Activated naive CD8-positive, alpha-beta T cell treated with anti-CD3 and anti-CD28 coated beads, Interleukin-2, amount 10 ng/mL, durations not matched to agents 7 days and 5 days (primary cell): ENCODE data around the gene ERVW-1. TPM values are rescaled to one million over a fixed set of nuclear protein-coding genes. Genes with fewer than 3 reads are reported as not detected.
A peak's percentile ranks its signal among the peaks of the same experiment; 100 is the strongest.
"Not testable (repeated sequence)": the region's sequence is repeated elsewhere in the genome, so short reads cannot be mapped to it uniquely, and the experiment has no call there.

Source experiments
- ATAC-seq: fragments of 150-1000 bp; cut with Tn5 transposase; one replicate; pipeline ENCODE4 v1.10.0; 2021; ENCODE audit warnings: low read depth, moderate library complexity
- POLR2A ChIA-PET: fragments of 350-600 bp; sonication (Branson Sonifier 250); formaldehyde crosslinking; loops from one replicate; lab custom pipeline; 2021; ENCODE audit warnings: antibody characterized with exemption; lab: Charles Lee
- DNase-seq: peaks from one replicate; pipeline ENCODE4 v3.0.0; 2021
- H3K27ac Mint-ChIP-seq: one replicate; pipeline ENCODE4 v1.8.0; 2022; ENCODE audit warnings: mild to moderate bottlenecking, mixed read lengths
- H3K27me3 Mint-ChIP-seq: one replicate; pipeline ENCODE4 v1.8.0; 2022; ENCODE audit warnings: mild to moderate bottlenecking, moderate library complexity, mixed read lengths
- H3K36me3 Mint-ChIP-seq: one replicate; pipeline ENCODE4 v1.8.0; 2021; ENCODE audit warnings: mild to moderate bottlenecking, mixed read lengths
- H3K4me1 Mint-ChIP-seq: one replicate; pipeline ENCODE4 v1.8.0; 2021; ENCODE audit warnings: mixed read lengths
- H3K4me3 Mint-ChIP-seq: one replicate; pipeline ENCODE4 v1.8.0; 2022; ENCODE audit warnings: mild to moderate bottlenecking, moderate library complexity, mixed read lengths
- H3K9me3 Mint-ChIP-seq: one replicate; pipeline ENCODE4 v1.8.0; 2021; ENCODE audit warnings: mixed read lengths
- total RNA-seq, 2 experiments: library from RNA; stranded (reverse); gene quantifications; one replicate each; pipeline ENCODE4 v1.2.3, GENCODE V29; 2021

ERVW-1 gene
- total RNA-seq, 2 experiments from 2014 or later = not detected

- ATAC-seq = peak; percentile 61
- H3K27me3 Mint-ChIP-seq = no peaks in the 10 kb centered on the region
- no peak overlapping the region for H3K27ac Mint-ChIP-seq
- H3K4me3 Mint-ChIP-seq = no peak overlapping the region
- H3K9me3 Mint-ChIP-seq = no peaks in the 10 kb centered on the region
- POLR2A ChIA-PET = interaction anchor here (1.5 kb wide), 1 partner anchor 13 kb away, joined by 5 read pairs; no protein-coding TSS in a partner anchor
- DNase-seq = no peak
- H3K36me3 Mint-ChIP-seq = peaks cover 2% of the 10 kb centered on the region
- H3K4me1 Mint-ChIP-seq = peaks cover 2% of the 10 kb centered on the region
Measured at GRCh38 chr7:92461027-92462003, 16.4 kb downstream of the ERVW-1 start.

- H3K27me3 Mint-ChIP-seq = no peaks in the 10 kb centered on the region
- peaks cover 2% of the 10 kb centered on the region for H3K4me1 Mint-ChIP-seq
- POLR2A ChIA-PET = interaction anchor here (1.5 kb wide), 1 partner anchor 12 kb away, joined by 5 read pairs; no protein-coding TSS in a partner anchor
- no peak for ATAC-seq
- H3K9me3 Mint-ChIP-seq = no peaks in the 10 kb centered on the region
- H3K27ac Mint-ChIP-seq = no peak overlapping the region
- no peak for DNase-seq
- H3K4me3 Mint-ChIP-seq = no peak overlapping the region
- peaks cover 5% of the 10 kb centered on the region for H3K36me3 Mint-ChIP-seq
Measured at GRCh38 chr7:92460510-92460909, 17.2 kb downstream of the ERVW-1 start.

GRCh38 chr7:92460109-92460508 lies 17.6 kb downstream of the ERVW-1 start:
- H3K9me3 Mint-ChIP-seq = no peaks in the 10 kb centered on the region
- ATAC-seq (no peak), DNase-seq (no peak)
- POLR2A ChIA-PET = no interaction called here
- peaks cover 5% of the 10 kb centered on the region for H3K36me3 Mint-ChIP-seq
- H3K27me3 Mint-ChIP-seq = no peaks in the 10 kb centered on the region
- H3K4me1 Mint-ChIP-seq = peaks cover 2% of the 10 kb centered on the region
- H3K27ac Mint-ChIP-seq = no peak overlapping the region
- no peak overlapping the region for H3K4me3 Mint-ChIP-seq

- H3K4me1 Mint-ChIP-seq = peaks cover 1% of the 10 kb centered on the region
- H3K4me3 Mint-ChIP-seq = no peak overlapping the region
- peaks cover 9% of the 10 kb centered on the region for H3K36me3 Mint-ChIP-seq
- no peaks in the 10 kb centered on the region for H3K9me3 Mint-ChIP-seq
- H3K27me3 Mint-ChIP-seq = no peaks in the 10 kb centered on the region
- no peak for DNase-seq
- H3K27ac Mint-ChIP-seq = no peak overlapping the region
- no peak for ATAC-seq
- POLR2A ChIA-PET = no interaction called here
Measured at GRCh38 chr7:92456236-92456635, 21.5 kb downstream of the ERVW-1 start.

- DNase-seq (no peak), ATAC-seq (no peak)
- Mint-ChIP-seq H3K27ac (no peak overlapping the region), H3K9me3 (no peaks in the 10 kb centered on the region), H3K4me1 (peaks cover 9% of the 10 kb centered on the region), H3K36me3 (peaks cover 15% of the 10 kb centered on the region), H3K4me3 (no peak overlapping the region), H3K27me3 (no peaks in the 10 kb centered on the region)
- POLR2A ChIA-PET = no interaction called here
Measured at GRCh38 chr7:92451645-92452044, 26.1 kb downstream of the ERVW-1 start.

- Mint-ChIP-seq H3K27ac (peak overlapping the region; percentile 92), H3K36me3 (peaks cover 7% of the 10 kb centered on the region), H3K9me3 (no peaks in the 10 kb centered on the region), H3K4me3 (peak overlapping the region; percentile 89), H3K27me3 (no peaks in the 10 kb centered on the region), H3K4me1 (peaks cover 10% of the 10 kb centered on the region)
- POLR2A ChIA-PET = interaction anchor here (0.7 to 3.0 kb wide), 14 partner anchors 13 to 784 kb away, joined by 3 to 29 read pairs (median 6); partner anchors contain the start of genes AKAP9, ANKIB1, CYP51A1 and KRIT1
- ATAC-seq (peak; percentile 45), DNase-seq (peak; percentile 51)
Measured at GRCh38 chr7:92448205-92448747, 29.5 kb downstream of the ERVW-1 start.

GRCh38 chr7:92447345-92448204 lies 30.2 kb downstream of the ERVW-1 start, which contains the start of gene GATAD1:
Gene GATAD1, plus strand, starts transcription at chr7:92447482. Its CDS starts 248 bp downstream, at chr7:92447730.
- H3K27ac Mint-ChIP-seq = peak within 1 kb of the TSS; percentile 92
- peak within 1 kb of the TSS; percentile 89 for H3K4me3 Mint-ChIP-seq
- no peaks in the 10 kb centered on the region for H3K9me3 Mint-ChIP-seq
- peak; percentile 82 for DNase-seq
- peaks cover 10% of the 10 kb centered on the region for H3K4me1 Mint-ChIP-seq
- ATAC-seq = peak; percentile 81
- H3K36me3 Mint-ChIP-seq = peaks cover 7% of the 10 kb centered on the region
- no peaks in the 10 kb centered on the region for H3K27me3 Mint-ChIP-seq
- POLR2A ChIA-PET = interaction anchor here (0.6 to 3.0 kb wide), 17 partner anchors 14 to 785 kb away, joined by 3 to 29 read pairs (median 4); partner anchors contain the start of genes AKAP9, ANKIB1, CYP51A1 and KRIT1

- H3K36me3 Mint-ChIP-seq = peaks cover 7% of the 10 kb centered on the region
- peak overlapping the region; percentile 82 for H3K4me3 Mint-ChIP-seq
- no peak for ATAC-seq
- POLR2A ChIA-PET = interaction anchor here (0.6 to 3.0 kb wide), 13 partner anchors 18 to 785 kb away, joined by 3 to 29 read pairs (median 6); partner anchors contain the start of genes AKAP9, ANKIB1, CYP51A1 and KRIT1
- H3K27ac Mint-ChIP-seq = peak overlapping the region; percentile 92
- no peak for DNase-seq
- no peaks in the 10 kb centered on the region for H3K27me3 Mint-ChIP-seq
- H3K9me3 Mint-ChIP-seq = no peaks in the 10 kb centered on the region
- peaks cover 10% of the 10 kb centered on the region for H3K4me1 Mint-ChIP-seq
Measured at GRCh38 chr7:92446869-92447344, 30.8 kb downstream of the ERVW-1 start.

GRCh38 chr7:92442720-92443119 lies 35.0 kb downstream of the ERVW-1 start:
- DNase-seq, H3K36me3 Mint-ChIP-seq, ATAC-seq, H3K27me3 Mint-ChIP-seq, H3K4me3 Mint-ChIP-seq, POLR2A ChIA-PET, H3K4me1 Mint-ChIP-seq, H3K9me3 Mint-ChIP-seq, H3K27ac Mint-ChIP-seq: not testable (repeated sequence)

- ATAC-seq = no peak
- H3K27ac Mint-ChIP-seq = no peak overlapping the region
- H3K36me3 Mint-ChIP-seq = no peaks in the 10 kb centered on the region
- no peaks in the 10 kb centered on the region for H3K27me3 Mint-ChIP-seq
- no peaks in the 10 kb centered on the region for H3K9me3 Mint-ChIP-seq
- no peak for DNase-seq
- H3K4me3 Mint-ChIP-seq = no peak overlapping the region
- POLR2A ChIA-PET = no interaction called here
- no peaks in the 10 kb centered on the region for H3K4me1 Mint-ChIP-seq
Measured at GRCh38 chr7:92437956-92438491, 39.7 kb downstream of the ERVW-1 start.

- no peaks in the 10 kb centered on the region for H3K9me3 Mint-ChIP-seq
- H3K27me3 Mint-ChIP-seq = no peaks in the 10 kb centered on the region
- no peak for DNase-seq
- H3K36me3 Mint-ChIP-seq = no peaks in the 10 kb centered on the region
- POLR2A ChIA-PET = no interaction called here
- no peaks in the 10 kb centered on the region for H3K4me1 Mint-ChIP-seq
- no peak for ATAC-seq
- no peak overlapping the region for H3K4me3 Mint-ChIP-seq
- no peak overlapping the region for H3K27ac Mint-ChIP-seq
Measured at GRCh38 chr7:92436612-92437445, 40.9 kb downstream of the ERVW-1 start.

- Mint-ChIP-seq H3K4me1 (no peaks in the 10 kb centered on the region), H3K36me3 (no peaks in the 10 kb centered on the region), H3K9me3 (no peaks in the 10 kb centered on the region), H3K27me3 (peaks cover 3% of the 10 kb centered on the region), H3K27ac (no peak overlapping the region), H3K4me3 (no peak overlapping the region)
- ATAC-seq (no peak), DNase-seq (no peak)
- POLR2A ChIA-PET = no interaction called here
Measured at GRCh38 chr7:92435542-92435941, 42.2 kb downstream of the ERVW-1 start.
